Ishikawa (cell line): ENCODE measurements around the gene NOS1AP.

Experiments
- EGR1 ChIP-seq: IDR thresholded peaks from 2 replicates; pipeline ENCODE4 v1.6.1; 2012
- TAF1 ChIP-seq: IDR thresholded peaks from 2 replicates; pipeline ENCODE4 v1.6.1; 2012; ENCODE audit warnings: low read depth, mild to moderate bottlenecking

DNA sequence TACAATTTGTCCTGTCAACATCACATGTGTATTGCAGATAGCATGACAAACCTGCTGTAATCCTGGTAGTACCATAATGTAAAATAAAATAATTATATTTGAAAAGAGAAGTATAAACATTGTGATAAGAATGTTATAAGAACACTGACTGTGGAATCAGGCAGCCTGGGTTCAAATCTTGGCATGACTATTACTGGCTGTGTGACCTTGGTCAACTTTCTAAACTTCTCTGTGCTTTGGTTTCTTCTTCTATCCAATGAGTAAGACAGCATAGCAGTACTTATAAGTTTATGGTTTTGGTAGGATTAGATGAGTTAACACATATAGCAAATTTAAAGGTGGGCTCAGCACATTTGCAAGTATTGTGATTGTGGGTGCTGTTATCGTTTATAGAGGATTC lies 147.1 kb downstream of the NOS1AP start:
- no peak for TF ChIP-seq TAF1
- TF ChIP-seq EGR1 = no peak
